ENCODE results near the gene UBQLN2.
"Not testable (repeated sequence)": the region's sequence is repeated elsewhere in the genome, so short reads cannot be mapped to it uniquely, and the experiment has no call there.

UBQLN2 gene

GRCh38 chrX:56563231-56564161, at the start of gene UBQLN2:
Gene UBQLN2, plus strand, starts transcription at chrX:56563627. Its CDS starts 247 bp downstream, at chrX:56563874.
- peak within 1 kb of the TSS; percentile 73 for H3K4me3 ChIP-seq (replicated peaks; ENCODE audit: low read depth, low read length)
- DNase-seq (ENCODE audit: extremely low read depth, low read depth), result peak; percentile 32
- TF ChIP-seq CTCF (IDR thresholded peaks at IDR 0.05; ENCODE audit: low read depth, low read length, missing control alignments), result no peak

DNA sequence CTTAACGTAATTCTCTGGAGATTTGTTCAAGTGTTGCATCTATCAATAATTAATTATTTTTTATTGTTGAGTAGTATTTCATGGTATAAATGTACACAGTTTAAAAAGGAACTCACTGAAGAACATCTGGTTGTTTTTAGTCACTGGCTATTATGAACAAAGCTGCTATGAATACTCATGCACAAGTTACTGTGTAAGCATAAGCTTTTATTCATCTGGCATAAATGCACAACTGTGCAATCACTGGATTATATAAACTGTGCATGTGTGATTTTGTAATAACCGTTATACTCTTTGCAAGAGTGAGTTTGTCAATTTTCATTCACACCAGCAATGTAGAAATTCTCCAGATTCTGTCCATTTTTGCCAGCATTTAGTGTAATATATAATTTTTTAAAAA, 43.8 kb upstream of the UBQLN2 start:
- no peak for TF ChIP-seq CTCF (IDR thresholded peaks at IDR 0.05; ENCODE audit: low read depth, low read length, missing control alignments)
- no peak overlapping the region for H3K4me3 ChIP-seq (replicated peaks; ENCODE audit: low read depth, low read length)
- no peak for DNase-seq (ENCODE audit: extremely low read depth, low read depth)

GRCh38 chrX:56529482-56530007, 33.9 kb upstream of the UBQLN2 start:
- not testable (repeated sequence) for DNase-seq (ENCODE audit: extremely low read depth, low read depth); H3K4me3 ChIP-seq (replicated peaks; ENCODE audit: low read depth, low read length)

- DNase-seq (ENCODE audit: extremely low read depth, low read depth), result no peak
- H3K4me3 ChIP-seq (replicated peaks; ENCODE audit: low read depth, low read length), result no peak overlapping the region
- TF ChIP-seq CTCF (IDR thresholded peaks at IDR 0.05; ENCODE audit: low read depth, low read length, missing control alignments), result no peak
These were observed 33.4 kb upstream of the UBQLN2 start for GRCh38 chrX:56530011-56530410.

DNA sequence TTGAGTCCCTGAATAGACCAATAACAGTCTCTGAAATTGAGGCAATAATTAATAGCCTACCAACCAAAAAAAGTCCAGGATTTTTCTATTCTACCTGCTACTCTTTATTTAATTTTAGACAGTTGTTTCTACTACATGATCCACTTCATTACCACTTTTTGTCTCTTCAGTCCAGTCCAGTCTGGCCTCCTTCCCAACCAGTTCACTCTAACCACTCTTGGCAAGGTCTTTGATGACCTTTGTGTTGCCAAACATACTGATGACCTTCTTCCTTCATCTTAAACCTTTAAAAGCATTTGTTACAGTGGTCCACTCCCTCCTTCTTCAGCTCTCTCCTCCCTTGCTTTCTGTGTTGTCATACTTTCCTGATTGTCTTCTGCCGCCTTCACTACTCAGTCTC, 12.8 kb upstream of the UBQLN2 start:
- H3K4me3 ChIP-seq (replicated peaks; ENCODE audit: low read depth, low read length), result no peak overlapping the region
- DNase-seq (ENCODE audit: extremely low read depth, low read depth), result no peak
- no peak for TF ChIP-seq CTCF (IDR thresholded peaks at IDR 0.05; ENCODE audit: low read depth, low read length, missing control alignments)

- H3K4me3 ChIP-seq (replicated peaks; ENCODE audit: low read depth, low read length), result no peak overlapping the region
- no peak for DNase-seq (ENCODE audit: extremely low read depth, low read depth)
- TF ChIP-seq CTCF (IDR thresholded peaks at IDR 0.05; ENCODE audit: low read depth, low read length, missing control alignments), result no peak
These were observed 8.6 kb upstream of the UBQLN2 start for GRCh38 chrX:56554870-56555269.

GRCh38 chrX:56557376-56557929, 6.0 kb upstream of the UBQLN2 start:
- DNase-seq (ENCODE audit: extremely low read depth, low read depth), result no peak
- TF ChIP-seq CTCF (IDR thresholded peaks at IDR 0.05; ENCODE audit: low read depth, low read length, missing control alignments), result no peak
- no peak overlapping the region for H3K4me3 ChIP-seq (replicated peaks; ENCODE audit: low read depth, low read length)

All from HFF-Myc (cell line).